Measurements from ENCODE around the gene DHRS7.

DNA sequence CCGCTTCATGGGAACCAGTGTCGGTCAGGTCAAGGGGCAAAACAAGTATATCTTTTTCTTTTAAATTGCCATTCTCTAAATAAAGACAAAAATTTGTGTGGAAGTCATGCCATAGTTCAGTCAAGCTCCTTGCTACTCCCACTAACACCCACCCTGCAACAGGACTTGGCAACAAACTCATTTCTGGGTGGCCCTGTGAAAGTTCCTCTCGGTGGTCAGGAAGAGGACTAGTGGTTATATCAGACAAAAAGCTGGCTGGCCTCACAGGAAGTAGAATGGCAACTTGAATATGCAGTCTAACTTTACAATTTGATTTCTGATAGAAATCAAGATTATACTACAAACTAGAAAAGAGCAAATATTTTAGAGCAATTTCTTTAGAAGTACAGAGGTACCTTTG, 11.2 kb downstream of the DHRS7 start:
- TF ChIP-seq, protein P1, sequence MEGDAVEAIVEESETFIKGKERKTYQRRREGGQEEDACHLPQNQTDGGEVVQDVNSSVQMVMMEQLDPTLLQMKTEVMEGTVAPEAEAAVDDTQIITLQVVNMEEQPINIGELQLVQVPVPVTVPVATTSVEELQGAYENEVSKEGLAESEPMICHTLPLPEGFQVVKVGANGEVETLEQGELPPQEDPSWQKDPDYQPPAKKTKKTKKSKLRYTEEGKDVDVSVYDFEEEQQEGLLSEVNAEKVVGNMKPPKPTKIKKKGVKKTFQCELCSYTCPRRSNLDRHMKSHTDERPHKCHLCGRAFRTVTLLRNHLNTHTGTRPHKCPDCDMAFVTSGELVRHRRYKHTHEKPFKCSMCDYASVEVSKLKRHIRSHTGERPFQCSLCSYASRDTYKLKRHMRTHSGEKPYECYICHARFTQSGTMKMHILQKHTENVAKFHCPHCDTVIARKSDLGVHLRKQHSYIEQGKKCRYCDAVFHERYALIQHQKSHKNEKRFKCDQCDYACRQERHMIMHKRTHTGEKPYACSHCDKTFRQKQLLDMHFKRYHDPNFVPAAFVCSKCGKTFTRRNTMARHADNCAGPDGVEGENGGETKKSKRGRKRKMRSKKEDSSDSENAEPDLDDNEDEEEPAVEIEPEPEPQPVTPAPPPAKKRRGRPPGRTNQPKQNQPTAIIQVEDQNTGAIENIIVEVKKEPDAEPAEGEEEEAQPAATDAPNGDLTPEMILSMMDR (IDR thresholded peaks at IDR 0.05) = no peak
- TF ChIP-seq POLR2A (IDR thresholded peaks at IDR 0.05) = no peak
